Neural progenitor cell (in vitro differentiated cells): Measurements from ENCODE around the gene SLC3A2.

Source experiments
- EZH2 ChIP-seq: fragments of 200-600 bp; sonication (generic); IDR thresholded peaks from 2 replicates; pipeline ENCODE4 v1.6.1; 2017; ENCODE audit warnings: antibody characterized with exemption, mild to moderate bottlenecking, moderate library complexity
- EZH2phosphoT487 ChIP-seq: fragments of 200-600 bp; sonication (generic); IDR thresholded peaks from 2 replicates; pipeline ENCODE4 v1.6.1; 2017; ENCODE audit warnings: antibody characterized with exemption
- TF ChIP-seq, protein P1 (sequence below): fragments of 200-600 bp; sonication (generic); IDR thresholded peaks from 2 replicates; pipeline ENCODE4 v1.5.1; 2017; ENCODE audit warnings: antibody characterized with exemption, mild to moderate bottlenecking

DNA sequence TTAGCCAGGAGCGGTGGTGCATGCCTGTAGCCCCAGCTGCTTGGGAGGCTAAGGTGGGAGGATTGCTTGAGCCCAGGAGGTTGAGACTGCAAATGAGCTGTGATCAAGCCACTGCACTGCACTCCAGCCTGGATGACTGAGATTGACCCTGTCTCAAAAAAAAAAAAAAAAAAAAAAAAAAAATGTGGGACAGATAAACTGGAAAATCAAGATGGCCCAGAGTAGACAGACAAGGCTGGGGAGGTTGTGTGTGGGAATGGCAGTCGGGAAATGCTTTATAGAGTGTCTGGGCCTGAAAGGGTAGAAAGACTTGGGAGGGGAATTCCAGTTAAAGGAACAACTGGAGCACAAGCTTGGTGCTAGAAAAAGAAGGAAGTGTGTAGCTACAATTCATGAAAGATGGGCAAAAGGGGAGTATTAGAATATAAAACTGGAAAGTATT, 23.1 kb upstream of the SLC3A2 start:
- TF ChIP-seq, protein P1, sequence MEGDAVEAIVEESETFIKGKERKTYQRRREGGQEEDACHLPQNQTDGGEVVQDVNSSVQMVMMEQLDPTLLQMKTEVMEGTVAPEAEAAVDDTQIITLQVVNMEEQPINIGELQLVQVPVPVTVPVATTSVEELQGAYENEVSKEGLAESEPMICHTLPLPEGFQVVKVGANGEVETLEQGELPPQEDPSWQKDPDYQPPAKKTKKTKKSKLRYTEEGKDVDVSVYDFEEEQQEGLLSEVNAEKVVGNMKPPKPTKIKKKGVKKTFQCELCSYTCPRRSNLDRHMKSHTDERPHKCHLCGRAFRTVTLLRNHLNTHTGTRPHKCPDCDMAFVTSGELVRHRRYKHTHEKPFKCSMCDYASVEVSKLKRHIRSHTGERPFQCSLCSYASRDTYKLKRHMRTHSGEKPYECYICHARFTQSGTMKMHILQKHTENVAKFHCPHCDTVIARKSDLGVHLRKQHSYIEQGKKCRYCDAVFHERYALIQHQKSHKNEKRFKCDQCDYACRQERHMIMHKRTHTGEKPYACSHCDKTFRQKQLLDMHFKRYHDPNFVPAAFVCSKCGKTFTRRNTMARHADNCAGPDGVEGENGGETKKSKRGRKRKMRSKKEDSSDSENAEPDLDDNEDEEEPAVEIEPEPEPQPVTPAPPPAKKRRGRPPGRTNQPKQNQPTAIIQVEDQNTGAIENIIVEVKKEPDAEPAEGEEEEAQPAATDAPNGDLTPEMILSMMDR: no peak
- TF ChIP-seq EZH2: no peak
- TF ChIP-seq EZH2phosphoT487: no peak
